ENCODE results near the gene PLOD2. TPM values are rescaled to one million over a fixed set of nuclear protein-coding genes. Genes with fewer than 3 reads are reported as not detected.

PLOD2 gene
- total RNA-seq = 10 to 100 TPM; 17.2 to 27.6 (median 19.5) TPM

DNA sequence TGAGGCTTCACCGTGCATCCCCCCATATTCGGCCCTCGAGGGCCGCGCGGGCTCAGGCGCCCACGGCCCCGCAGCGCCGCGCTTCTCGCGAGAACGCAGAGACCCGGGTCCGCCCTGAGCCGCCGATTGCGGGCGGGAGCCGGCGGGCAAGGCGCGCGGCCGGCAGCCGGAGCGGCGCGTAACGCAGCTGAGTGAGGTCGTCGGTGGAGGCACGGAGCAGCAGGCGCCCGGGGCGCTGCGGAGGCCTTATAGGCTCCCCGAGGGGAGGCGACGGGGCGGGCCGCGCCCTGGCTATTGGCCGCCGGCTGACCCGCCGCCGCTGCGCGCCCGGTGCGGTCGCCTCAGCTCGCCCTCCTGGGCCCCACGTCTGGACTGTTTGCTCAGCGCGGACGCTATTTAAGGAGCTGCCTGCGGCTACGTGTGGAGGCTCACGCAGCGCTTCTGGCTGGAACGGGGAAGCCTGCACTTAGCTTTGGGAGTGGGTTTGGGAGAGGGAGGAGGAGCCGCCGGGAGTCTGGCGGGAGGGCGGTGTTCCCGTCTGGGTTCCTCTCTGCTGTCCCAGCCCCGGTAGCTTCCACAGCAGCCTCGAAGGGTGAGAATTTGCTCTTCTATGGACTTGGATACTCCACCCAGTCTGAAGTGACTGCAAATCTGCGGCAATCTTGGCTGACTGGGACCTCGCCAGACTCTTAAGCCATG, at the start of gene PLOD2:
TSS of gene PLOD2 (minus strand) at position 221 of the 699 bp plus-strand sequence. CDS start at position 26, 195 bp downstream.
- Histone ChIP-seq H3K4me1 (peaks cover 0 to 54% (median 3%) of the 10 kb centered on the region in 4 donors), H3K9me3 (no peaks in the 10 kb centered on the region), H3K36me3 (no peaks in the 10 kb centered on the region), H3K27ac (peak within 1 kb of the TSS; percentile 85 to 96 (median 92)), H3K4me3 (peak within 1 kb of the TSS; percentile 71 to 81 (median 76)), H3K27me3 (no peaks in the 10 kb centered on the region)
- WGBS, 2 donors = 0 to 1% methylated on average over 36 to 63 of the region's 74 CpGs
- TF ChIP-seq POLR2A (IDR thresholded peaks at IDR 0.05) = peak; percentile 51 to 67
- peak in 1 of 2 donors; percentile 32 for TF ChIP-seq EP300 (IDR thresholded peaks at IDR 0.05)
- TF ChIP-seq, protein P1, sequence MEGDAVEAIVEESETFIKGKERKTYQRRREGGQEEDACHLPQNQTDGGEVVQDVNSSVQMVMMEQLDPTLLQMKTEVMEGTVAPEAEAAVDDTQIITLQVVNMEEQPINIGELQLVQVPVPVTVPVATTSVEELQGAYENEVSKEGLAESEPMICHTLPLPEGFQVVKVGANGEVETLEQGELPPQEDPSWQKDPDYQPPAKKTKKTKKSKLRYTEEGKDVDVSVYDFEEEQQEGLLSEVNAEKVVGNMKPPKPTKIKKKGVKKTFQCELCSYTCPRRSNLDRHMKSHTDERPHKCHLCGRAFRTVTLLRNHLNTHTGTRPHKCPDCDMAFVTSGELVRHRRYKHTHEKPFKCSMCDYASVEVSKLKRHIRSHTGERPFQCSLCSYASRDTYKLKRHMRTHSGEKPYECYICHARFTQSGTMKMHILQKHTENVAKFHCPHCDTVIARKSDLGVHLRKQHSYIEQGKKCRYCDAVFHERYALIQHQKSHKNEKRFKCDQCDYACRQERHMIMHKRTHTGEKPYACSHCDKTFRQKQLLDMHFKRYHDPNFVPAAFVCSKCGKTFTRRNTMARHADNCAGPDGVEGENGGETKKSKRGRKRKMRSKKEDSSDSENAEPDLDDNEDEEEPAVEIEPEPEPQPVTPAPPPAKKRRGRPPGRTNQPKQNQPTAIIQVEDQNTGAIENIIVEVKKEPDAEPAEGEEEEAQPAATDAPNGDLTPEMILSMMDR (IDR thresholded peaks at IDR 0.05) = peak in 1 of 5 experiments; percentile 10
- peak; percentile 25 to 43 for DNase-seq (ENCODE audit: low spot score in 2 of 2)

DNA sequence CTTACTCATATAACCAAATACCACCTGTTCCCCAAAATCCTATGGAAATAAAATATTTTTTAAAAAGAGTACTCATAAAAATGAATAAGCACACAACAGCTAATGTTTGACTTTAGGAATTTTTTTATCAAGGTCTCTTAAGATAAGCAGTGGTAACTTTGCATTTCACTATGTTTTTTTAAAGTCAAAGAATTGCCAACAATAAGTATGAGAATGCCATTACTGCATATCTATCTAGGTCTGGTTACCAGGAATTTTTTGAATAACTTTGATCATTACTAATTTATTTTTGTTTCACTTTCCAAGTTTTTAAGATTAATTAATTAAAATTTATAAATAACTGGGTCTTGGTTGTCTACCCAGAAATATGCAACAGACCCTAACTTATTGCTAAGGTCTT, 48.4 kb upstream of the PLOD2 start:
- TF ChIP-seq EP300 (IDR thresholded peaks at IDR 0.05) = no peak
- TF ChIP-seq POLR2A (IDR thresholded peaks at IDR 0.05) = no peak
- TF ChIP-seq, protein P1 (IDR thresholded peaks at IDR 0.05) = no peak
- Histone ChIP-seq H3K27ac (no peak overlapping the region), H3K36me3 (peaks cover 0 to 58% (median 0%) of the 10 kb centered on the region in 3 donors), H3K9me3 (no peaks in the 10 kb centered on the region), H3K4me1 (no peaks in the 10 kb centered on the region), H3K4me3 (no peak overlapping the region), H3K27me3 (no peaks in the 10 kb centered on the region)
- no peak for DNase-seq (ENCODE audit: low spot score in 2 of 2)

DNA sequence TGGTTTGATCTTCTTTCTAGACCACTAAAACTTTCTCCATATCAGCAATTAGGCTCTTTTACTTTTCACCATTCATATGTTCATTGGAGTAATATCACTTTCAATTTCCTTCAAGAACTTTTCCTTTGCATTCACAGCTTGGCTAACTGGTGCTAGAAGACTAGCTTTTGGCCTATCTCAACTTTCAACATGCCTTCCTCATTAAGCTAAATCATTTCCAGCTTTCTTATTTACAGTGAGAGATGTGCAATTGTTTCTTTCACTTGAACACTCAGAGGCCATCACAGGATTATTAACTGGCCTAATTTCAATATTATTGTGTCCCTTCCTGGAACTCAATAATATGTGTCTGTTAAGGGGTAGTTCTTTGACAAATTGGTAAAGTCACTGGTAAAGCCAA, 42.8 kb upstream of the PLOD2 start:
- Histone ChIP-seq H3K4me3 (no peak overlapping the region), H3K27ac (no peak overlapping the region), H3K9me3 (no peaks in the 10 kb centered on the region), H3K36me3 (peaks cover 0 to 80% (median 0%) of the 10 kb centered on the region in 3 donors), H3K27me3 (no peaks in the 10 kb centered on the region), H3K4me1 (no peaks in the 10 kb centered on the region)
- DNase-seq (ENCODE audit: low spot score in 2 of 2) = no peak
- TF ChIP-seq POLR2A (IDR thresholded peaks at IDR 0.05) = no peak
- TF ChIP-seq, protein P1 (IDR thresholded peaks at IDR 0.05) = no peak
- TF ChIP-seq EP300 (IDR thresholded peaks at IDR 0.05) = no peak

DNA sequence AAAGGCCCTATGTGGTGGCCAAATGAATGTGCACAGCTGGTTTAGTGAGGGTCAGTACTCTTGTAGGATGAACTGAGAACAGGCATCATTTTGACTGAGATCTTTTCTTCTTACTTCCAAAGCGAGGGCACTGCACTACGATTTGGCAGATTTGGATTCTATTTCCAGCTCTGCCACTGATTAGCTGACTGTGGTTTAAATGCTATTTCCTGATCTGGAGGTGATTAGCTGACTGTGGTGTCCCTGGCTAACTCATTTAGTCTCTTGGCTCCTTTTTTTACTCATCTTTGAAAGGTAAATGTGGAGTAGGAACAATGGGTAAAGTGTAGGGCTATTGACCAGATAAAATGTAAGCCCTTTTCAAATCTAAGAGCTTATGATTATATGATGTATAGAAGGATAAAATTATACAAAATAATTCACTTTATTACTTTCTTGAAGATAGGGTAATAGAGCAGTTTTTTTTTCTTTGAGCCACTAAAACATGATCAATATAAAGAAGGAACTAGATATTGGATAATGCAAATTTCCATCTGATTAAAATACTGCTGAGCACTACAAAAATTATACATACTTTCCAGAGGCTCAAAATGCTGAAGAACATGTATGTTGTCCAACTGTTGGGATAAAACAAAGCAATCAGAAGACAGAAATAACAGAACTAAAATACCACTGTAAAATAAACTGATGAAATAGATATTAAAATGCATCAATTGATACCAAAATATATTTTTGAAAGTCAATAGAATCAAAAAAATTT, 39.7 kb upstream of the PLOD2 start:
- TF ChIP-seq POLR2A (IDR thresholded peaks at IDR 0.05) = no peak
- TF ChIP-seq, protein P1 (IDR thresholded peaks at IDR 0.05) = no peak
- Histone ChIP-seq H3K27me3 (no peaks in the 10 kb centered on the region), H3K27ac (no peak overlapping the region), H3K4me1 (peaks cover 0 to 4% (median 0%) of the 10 kb centered on the region in 4 donors), H3K36me3 (peaks cover 0 to 58% (median 0%) of the 10 kb centered on the region in 3 donors), H3K4me3 (no peak overlapping the region), H3K9me3 (no peaks in the 10 kb centered on the region)
- 59 to 63% methylated on average over 2 of the region's 2 CpGs for WGBS, 2 donors
- no peak for DNase-seq (ENCODE audit: low spot score in 2 of 2)

DNA sequence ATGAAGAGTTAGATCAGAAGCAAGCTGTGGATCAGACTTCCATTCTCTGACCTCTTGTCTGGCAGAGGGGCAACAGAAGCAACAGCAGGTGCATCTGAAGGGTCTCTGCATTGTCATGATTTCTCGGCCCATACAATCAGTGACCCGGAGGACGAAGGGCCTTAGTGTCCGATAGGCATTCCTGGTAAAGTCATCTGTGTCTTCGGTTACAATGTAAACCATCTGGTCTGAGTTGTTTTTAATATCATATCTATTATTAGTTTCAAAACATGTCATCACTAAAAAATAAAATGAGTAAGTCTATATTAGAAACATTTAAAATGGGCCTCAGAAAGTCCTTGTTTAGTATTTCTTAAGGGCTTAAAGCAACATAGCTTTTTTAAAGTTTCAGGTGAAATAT, 38.8 kb upstream of the PLOD2 start:
- Histone ChIP-seq H3K27me3 (no peaks in the 10 kb centered on the region), H3K4me1 (peaks cover 0 to 4% (median 0%) of the 10 kb centered on the region in 4 donors), H3K4me3 (no peak overlapping the region), H3K9me3 (no peaks in the 10 kb centered on the region), H3K27ac (no peak overlapping the region), H3K36me3 (peaks cover 0 to 56% (median 0%) of the 10 kb centered on the region in 3 donors)
- TF ChIP-seq, protein P1 (IDR thresholded peaks at IDR 0.05) = no peak
- TF ChIP-seq POLR2A (IDR thresholded peaks at IDR 0.05) (no peak), EP300 (IDR thresholded peaks at IDR 0.05) (no peak)
- DNase-seq (ENCODE audit: low spot score in 2 of 2) = no peak
- 89 to 93% methylated on average over 5 of the region's 5 CpGs for WGBS, 2 donors

Data from tibial nerve (tissue), 4 donors.